HG02852 (cell line): ENCODE data around the gene MAP3K21.

Experiments used
- ATAC-seq: cut with Tn5 transposase; IDR thresholded peaks from one replicate; pipeline ENCODE4 v1.9.1; 2021; ENCODE audit warnings: mild to moderate bottlenecking, moderate library complexity; ENCODE audit not compliant: unreplicated experiment

Gene MAP3K21

DNA sequence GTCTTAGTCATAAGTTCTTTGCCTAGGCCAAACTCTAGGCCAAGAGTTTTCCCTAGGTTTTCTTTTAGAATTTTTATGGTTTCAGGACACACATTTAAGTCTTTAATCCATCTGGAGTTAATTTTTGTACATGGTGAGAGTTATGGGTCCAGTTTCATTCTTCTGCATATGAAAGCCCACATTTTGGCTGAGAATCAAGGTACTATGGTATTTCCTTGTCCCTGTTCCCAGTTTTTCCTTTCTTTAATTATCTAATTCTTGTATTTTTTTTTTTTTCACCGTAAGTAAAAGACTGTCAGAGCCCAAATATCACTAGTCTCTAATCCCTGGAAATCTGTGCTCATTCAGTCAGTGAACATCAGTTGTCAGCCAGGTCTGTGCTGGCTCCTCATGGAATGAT is 105.4 kb downstream of the MAP3K21 start:
- ATAC-seq: no peak

DNA sequence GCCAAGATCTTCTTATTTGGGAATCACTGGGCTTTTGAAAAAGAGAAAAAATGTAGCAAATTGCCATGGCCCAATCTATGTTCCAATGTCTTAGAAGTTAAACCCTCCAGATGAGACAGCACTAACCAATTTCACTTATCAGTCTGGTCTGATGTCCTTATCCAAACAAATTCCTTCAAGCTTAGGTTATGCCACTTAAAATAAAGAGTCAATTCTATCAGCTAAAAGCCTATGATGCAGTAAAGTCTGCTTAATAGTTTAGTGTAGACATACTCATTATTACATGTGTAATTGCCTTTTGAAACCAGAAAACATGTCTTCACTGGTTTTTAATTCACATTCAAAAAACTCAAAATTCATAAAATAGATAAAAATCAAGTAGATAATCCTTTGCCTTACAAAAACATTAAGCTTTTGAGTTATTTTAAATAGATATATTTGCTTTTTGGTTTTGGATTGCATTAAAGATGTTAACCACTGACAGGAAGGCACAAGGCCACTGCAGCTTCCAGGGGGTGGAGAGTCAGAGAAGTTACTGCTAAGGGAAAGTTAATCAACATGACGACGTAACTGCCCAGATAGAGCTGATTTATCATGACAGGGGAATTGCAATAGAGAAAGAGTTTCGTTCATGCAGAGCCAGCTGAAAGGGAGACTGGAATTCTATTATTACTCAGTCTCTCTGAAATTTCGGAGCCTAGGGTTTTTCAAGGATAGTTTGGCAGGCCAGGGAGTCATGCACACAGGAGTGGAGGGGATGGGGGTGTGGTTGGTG is 106.1 kb downstream of the MAP3K21 start:
- no peak for ATAC-seq
